IPS DF 19.7 (cell line): ENCODE data around the gene HRCT1.
"Not testable (repeated sequence)": the region's sequence is repeated elsewhere in the genome, so short reads cannot be mapped to it uniquely, and the experiment has no call there.

Experiments
- DNase-seq: peaks from one replicate; pipeline ENCODE4 v3.0.0-alpha.2; 2013; ENCODE audit warnings: low read depth, low spot score

Gene HRCT1

GRCh38 chr9:35917261-35917660 is 11.3 kb downstream of the HRCT1 start:
- no peak for DNase-seq

GRCh38 chr9:35918780-35919179 is 12.8 kb downstream of the HRCT1 start:
- no peak for DNase-seq

- DNase-seq, result no peak
Observed at GRCh38 chr9:35919212-35920008, 13.4 kb downstream of the HRCT1 start.

- DNase-seq, result no peak
Observed at GRCh38 chr9:35920051-35920620, 14.1 kb downstream of the HRCT1 start.

GRCh38 chr9:35923598-35923926 is 17.6 kb downstream of the HRCT1 start:
- no peak for DNase-seq

GRCh38 chr9:35923927-35924763 is 18.1 kb downstream of the HRCT1 start:
- DNase-seq, result no peak

GRCh38 chr9:35928591-35929452 is 22.8 kb downstream of the HRCT1 start:
- no peak for DNase-seq

- DNase-seq, result no peak
Observed at GRCh38 chr9:35929453-35929718, 23.4 kb downstream of the HRCT1 start.

GRCh38 chr9:35930521-35930920 is 24.5 kb downstream of the HRCT1 start:
- DNase-seq, result no peak

- no peak for DNase-seq
Observed at GRCh38 chr9:35930989-35931388, 25.0 kb downstream of the HRCT1 start.

- DNase-seq, result no peak
Observed at GRCh38 chr9:35932735-35933134, 26.7 kb downstream of the HRCT1 start.

GRCh38 chr9:35933550-35934067 is 27.6 kb downstream of the HRCT1 start:
- no peak for DNase-seq

GRCh38 chr9:35934069-35934468 is 28.1 kb downstream of the HRCT1 start:
- DNase-seq, result not testable (repeated sequence)

- DNase-seq, result no peak
Observed at GRCh38 chr9:35935261-35935660, 29.3 kb downstream of the HRCT1 start.

- no peak for DNase-seq
Observed at GRCh38 chr9:35935755-35936509, 29.9 kb downstream of the HRCT1 start.

GRCh38 chr9:35937227-35937626 is 31.2 kb downstream of the HRCT1 start:
- no peak for DNase-seq

GRCh38 chr9:35938474-35939356 is 32.7 kb downstream of the HRCT1 start:
- no peak for DNase-seq

- DNase-seq, result no peak
Observed at GRCh38 chr9:35939679-35940250, 33.8 kb downstream of the HRCT1 start.
